ENCODE measurements around the gene GADL1. TPM values are rescaled to one million over a fixed set of nuclear protein-coding genes. Genes with fewer than 3 reads are reported as not detected.

Gene GADL1
- polyA plus RNA-seq, 2 of the 4 experiments (the other 2 are of a cell fraction), result not detected

GRCh38 chr3:30749230-30749629, 145.2 kb downstream of the GADL1 start:
- ChIA-PET POLR2A (no interaction called here), CTCF (interaction anchor here (1.0 to 3.9 kb wide), 6 partner anchors 17 to 737 kb away, joined by 3 to 15 read pairs (median 6); no protein-coding TSS in a partner anchor)
- peak overlapping the region in 1 of 2 experiments; percentile 12; a peak in 1 of 6 replicates for H3K27ac ChIP-seq
- DNase-seq (ENCODE audit: low read depth in 1 of 2, low spot score in 1 of 2), result no peak
- no peak overlapping the region for H3K4me3 ChIP-seq
- peaks cover 46% of the 10 kb centered on the region for H3K4me1 ChIP-seq
- H3K4me2 ChIP-seq, result no peak overlapping the region
- FAIRE-seq, result peak; percentile 43
- ATAC-seq, result no peak
- no peaks in the 10 kb centered on the region for H3K9me3 ChIP-seq
- TF ChIP-seq FOXS1 (CRISPR knock-in tag; IDR thresholded peaks at IDR 0.05), result no peak
- TF ChIP-seq BHLHE40 (IDR thresholded peaks at IDR 0.05; ENCODE audit: low read depth, low read length), result no peak
- TF ChIP-seq KDM1A (IDR thresholded peaks at IDR 0.05; ENCODE audit: low read depth), result no peak
- no peak for TF ChIP-seq RARB (CRISPR knock-in tag; IDR thresholded peaks at IDR 0.05)
- TF ChIP-seq ZC3H11A (IDR thresholded peaks at IDR 0.05), result no peak
- no peak for TF ChIP-seq RCOR1 (IDR thresholded peaks at IDR 0.05; ENCODE audit: low read depth, low read length)
- no peak for TF ChIP-seq EP300 (IDR thresholded peaks at IDR 0.05)
- TF ChIP-seq RAD21 (conservative IDR thresholded peaks at IDR 0.05 in 1 of 2, IDR thresholded peaks at IDR 0.05 in 1 of 2), result no peak
- TF ChIP-seq HOXB13 (CRISPR knock-in tag; IDR thresholded peaks at IDR 0.05; ENCODE audit: low read depth), result no peak
- TF ChIP-seq JUN (IDR thresholded peaks at IDR 0.05), result no peak
- TF ChIP-seq FOSL2 (IDR thresholded peaks at IDR 0.05), result no peak
- no peak for TF ChIP-seq FOSL2 (CRISPR knock-in tag; IDR thresholded peaks at IDR 0.05)
- TF ChIP-seq EHF (CRISPR knock-in tag; IDR thresholded peaks at IDR 0.05), result no peak
- no peak for TF ChIP-seq KDM5A (IDR thresholded peaks at IDR 0.05)
- no peak for TF ChIP-seq TP53 (CRISPR knock-in tag; IDR thresholded peaks at IDR 0.05)
- TF ChIP-seq SMC3 (IDR thresholded peaks at IDR 0.05), result no peak
- no peak for TF ChIP-seq NFE2L2 (conservative IDR thresholded peaks at IDR 0.05; ENCODE audit: low read length)

DNA sequence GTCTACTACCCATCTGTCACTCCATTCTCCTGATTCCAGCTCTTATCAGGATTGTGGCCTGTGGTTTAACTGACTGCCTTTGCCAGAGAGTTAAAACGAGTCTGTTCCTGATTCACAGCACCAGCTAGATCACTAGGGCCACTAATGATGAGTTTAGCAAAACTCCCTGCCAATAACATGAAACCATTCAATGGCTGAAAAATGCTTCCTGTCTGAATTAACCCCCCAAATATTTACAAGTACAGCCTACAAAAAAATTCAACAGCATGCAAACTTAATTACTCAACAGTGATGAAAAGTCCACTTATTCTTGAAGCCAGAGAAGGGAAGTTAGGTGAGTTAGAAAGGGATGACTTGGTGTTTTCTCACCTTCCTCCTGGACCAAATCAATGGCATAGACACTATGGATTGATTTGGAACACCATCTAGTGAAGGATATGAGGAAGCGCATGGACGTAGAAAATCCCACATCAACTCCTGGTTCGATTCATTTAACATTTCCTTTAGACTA, 146.6 kb downstream of the GADL1 start:
- CTCF ChIA-PET, result interaction anchor here (0.7 to 2.4 kb wide), 10 partner anchors 10 to 735 kb away, joined by 3 to 9 read pairs (median 3); no protein-coding TSS in a partner anchor
- ATAC-seq, result peak; percentile 75 to 85
- Histone ChIP-seq H3K27ac (peak overlapping the region; percentile 14 to 57; a peak in 4 of 6 replicates), H3K9me3 (no peaks in the 10 kb centered on the region), H3K4me3 (no peak overlapping the region), H3K4me2 (no peak overlapping the region), H3K4me1 (peaks cover 35% of the 10 kb centered on the region)
- 36% methylated on average over 4 of the region's 4 CpGs for WGBS (ENCODE audit: missing lambda C conversion rate)
- TF ChIP-seq, protein P1, sequence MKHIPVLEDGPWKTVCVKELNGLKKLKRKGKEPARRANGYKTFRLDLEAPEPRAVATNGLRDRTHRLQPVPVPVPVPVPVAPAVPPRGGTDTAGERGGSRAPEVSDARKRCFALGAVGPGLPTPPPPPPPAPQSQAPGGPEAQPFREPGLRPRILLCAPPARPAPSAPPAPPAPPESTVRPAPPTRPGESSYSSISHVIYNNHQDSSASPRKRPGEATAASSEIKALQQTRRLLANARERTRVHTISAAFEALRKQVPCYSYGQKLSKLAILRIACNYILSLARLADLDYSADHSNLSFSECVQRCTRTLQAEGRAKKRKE (CRISPR knock-in tag; IDR thresholded peaks at IDR 0.05; ENCODE audit: low read depth), result no peak
- no peak for TF ChIP-seq CBX8 (IDR thresholded peaks at IDR 0.05)
- TF ChIP-seq ESRRA (IDR thresholded peaks at IDR 0.05; ENCODE audit: borderline replicate concordance, low read length), result no peak
- no peak for TF ChIP-seq HOXB5 (CRISPR knock-in tag; IDR thresholded peaks at IDR 0.05)
- no peak for TF ChIP-seq GATA3 (IDR thresholded peaks at IDR 0.05; ENCODE audit: borderline replicate concordance)
- TF ChIP-seq BHLHE40 (IDR thresholded peaks at IDR 0.05; ENCODE audit: low read depth, low read length), result no peak
- no peak for TF ChIP-seq RFX5 (IDR thresholded peaks at IDR 0.05)
- TF ChIP-seq CTCF (IDR thresholded peaks at IDR 0.05), result peak; percentile 75
- TF ChIP-seq RAD21 (conservative IDR thresholded peaks at IDR 0.05 in 1 of 2, IDR thresholded peaks at IDR 0.05 in 1 of 2), result peak; percentile 90 to 93
- no peak for TF ChIP-seq TFCP2L1 (CRISPR knock-in tag; IDR thresholded peaks at IDR 0.05)
- no peak for TF ChIP-seq EHF (CRISPR knock-in tag; IDR thresholded peaks at IDR 0.05)
- TF ChIP-seq MAFK (IDR thresholded peaks at IDR 0.05; ENCODE audit: partially characterized antibody), result peak; percentile 50
- no peak for TF ChIP-seq SREBF2 (IDR thresholded peaks at IDR 0.05)
- TF ChIP-seq KDM1A (IDR thresholded peaks at IDR 0.05; ENCODE audit: low read depth), result no peak
- no peak for TF ChIP-seq HDAC2 (IDR thresholded peaks at IDR 0.05)
- no peak for TF ChIP-seq ZSCAN20 (CRISPR knock-in tag; IDR thresholded peaks at IDR 0.05)
- no peak for TF ChIP-seq POLR2A (IDR thresholded peaks at IDR 0.05; ENCODE audit: low read length)
- peak; percentile 86 for TF ChIP-seq SMC3 (IDR thresholded peaks at IDR 0.05)
- TF ChIP-seq USF2 (IDR thresholded peaks at IDR 0.05), result no peak
- no peak for TF ChIP-seq HOXB13 (CRISPR knock-in tag; IDR thresholded peaks at IDR 0.05; ENCODE audit: low read depth)
- TF ChIP-seq, protein P2, sequence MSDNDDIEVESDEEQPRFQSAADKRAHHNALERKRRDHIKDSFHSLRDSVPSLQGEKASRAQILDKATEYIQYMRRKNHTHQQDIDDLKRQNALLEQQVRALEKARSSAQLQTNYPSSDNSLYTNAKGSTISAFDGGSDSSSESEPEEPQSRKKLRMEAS (IDR thresholded peaks at IDR 0.05), result no peak
- no peak for TF ChIP-seq FOXS1 (CRISPR knock-in tag; IDR thresholded peaks at IDR 0.05)
- peak; percentile 80 for FAIRE-seq
- DNase-seq (ENCODE audit: low read depth in 1 of 2, low spot score in 1 of 2), result peak; percentile 41 to 60
- POLR2A ChIA-PET, result no interaction called here

Data from A549 (cell line).